ENCODE results near the gene IL17D. TPM values are rescaled to one million over a fixed set of nuclear protein-coding genes. Genes with fewer than 3 reads are reported as not detected.

Gene IL17D
- total RNA-seq, 1 experiment from 2014 or later = 2.0 TPM

GRCh38 chr13:20754009-20754408 is 50.5 kb downstream of the IL17D start:
- no TSS peak for BruUV-seq (replicated peaks)
- intact Hi-C loops (cut with micrococcal nuclease; ENCODE audit: unreplicated experiment) = no loop called here
- Histone ChIP-seq H3K4me1 (ENCODE audit: insufficient read depth, low read length, poor library complexity, severe bottlenecking) (no peaks in the 10 kb centered on the region), H3K27ac (ENCODE audit: low read depth, low read length, poor library complexity, severe bottlenecking) (no peak overlapping the region), H3K4me3 (ENCODE audit: low read depth, low read length, poor library complexity, severe bottlenecking) (no peak overlapping the region), H3K9me3 (ENCODE audit: low read depth, low read length, poor library complexity, severe bottlenecking) (peaks cover 36% of the 10 kb centered on the region), H3K27me3 (replicated peaks; ENCODE audit: insufficient read depth, low read depth, low read length, poor library complexity) (no peaks in the 10 kb centered on the region), H3K36me3 (ENCODE audit: insufficient read depth, low read length, poor library complexity, severe bottlenecking) (no peaks in the 10 kb centered on the region)
- POLR2A ChIA-PET (ENCODE audit: low non-redundant PET) = no interaction called here
- TF ChIP-seq EZH2 (IDR thresholded peaks at IDR 0.05; ENCODE audit: borderline replicate concordance, low read depth, low read length, poor library complexity, severe bottlenecking) (no peak), CTCF (conservative IDR thresholded peaks at IDR 0.05; ENCODE audit: low read depth, low read length) (no peak)
- no peak for DNase-seq (ENCODE audit: low spot score)
- CTCF ChIA-PET = no interaction called here

- H3K4me3 ChIP-seq (ENCODE audit: low read depth, low read length, poor library complexity, severe bottlenecking) = no peak overlapping the region
- no peak for DNase-seq (ENCODE audit: low spot score)
- no peaks in the 10 kb centered on the region for H3K27me3 ChIP-seq (replicated peaks; ENCODE audit: insufficient read depth, low read depth, low read length, poor library complexity)
- no TSS peak for BruUV-seq (replicated peaks)
- peaks cover 9% of the 10 kb centered on the region for H3K9me3 ChIP-seq (ENCODE audit: low read depth, low read length, poor library complexity, severe bottlenecking)
- ChIA-PET CTCF (no interaction called here), POLR2A (ENCODE audit: low non-redundant PET) (no interaction called here)
- no peaks in the 10 kb centered on the region for H3K36me3 ChIP-seq (ENCODE audit: insufficient read depth, low read length, poor library complexity, severe bottlenecking)
- no peak for TF ChIP-seq CTCF (conservative IDR thresholded peaks at IDR 0.05; ENCODE audit: low read depth, low read length)
- no peak for TF ChIP-seq EZH2 (IDR thresholded peaks at IDR 0.05; ENCODE audit: borderline replicate concordance, low read depth, low read length, poor library complexity, severe bottlenecking)
- intact Hi-C loops (cut with micrococcal nuclease; ENCODE audit: unreplicated experiment) = no loop called here
- no peak overlapping the region for H3K27ac ChIP-seq (ENCODE audit: low read depth, low read length, poor library complexity, severe bottlenecking)
- no peaks in the 10 kb centered on the region for H3K4me1 ChIP-seq (ENCODE audit: insufficient read depth, low read length, poor library complexity, severe bottlenecking)
These were observed 57.4 kb downstream of the IL17D start for GRCh38 chr13:20760872-20761271.

GRCh38 chr13:20767309-20767943 is 63.9 kb downstream of the IL17D start:
- Histone ChIP-seq H3K27ac (ENCODE audit: low read depth, low read length, poor library complexity, severe bottlenecking) (no peak overlapping the region), H3K4me3 (ENCODE audit: low read depth, low read length, poor library complexity, severe bottlenecking) (no peak overlapping the region), H3K36me3 (ENCODE audit: insufficient read depth, low read length, poor library complexity, severe bottlenecking) (peaks cover 20% of the 10 kb centered on the region), H3K4me1 (ENCODE audit: insufficient read depth, low read length, poor library complexity, severe bottlenecking) (no peaks in the 10 kb centered on the region), H3K27me3 (replicated peaks; ENCODE audit: insufficient read depth, low read depth, low read length, poor library complexity) (no peaks in the 10 kb centered on the region), H3K9me3 (ENCODE audit: low read depth, low read length, poor library complexity, severe bottlenecking) (peaks cover 24% of the 10 kb centered on the region)
- no peak for DNase-seq (ENCODE audit: low spot score)
- intact Hi-C loops (cut with micrococcal nuclease; ENCODE audit: unreplicated experiment) = no loop called here
- no peak for TF ChIP-seq EZH2 (IDR thresholded peaks at IDR 0.05; ENCODE audit: borderline replicate concordance, low read depth, low read length, poor library complexity, severe bottlenecking)
- TF ChIP-seq CTCF (conservative IDR thresholded peaks at IDR 0.05; ENCODE audit: low read depth, low read length) = no peak
- ChIA-PET CTCF (interaction anchor here (0.6 to 1.2 kb wide), 2 partner anchors 46 to 55 kb away, joined by 3 read pairs; no protein-coding TSS in a partner anchor), POLR2A (ENCODE audit: low non-redundant PET) (no interaction called here)
- BruUV-seq (replicated peaks) = no TSS peak

Measured in A673 (cell line).